GM19395 (cell line): ENCODE measurements around the gene PACSIN3.

Source experiments
- ATAC-seq: cut with Tn5 transposase; IDR thresholded peaks from one replicate; pipeline ENCODE4 v1.9.1; 2021; ENCODE audit warnings: mild to moderate bottlenecking, moderate library complexity; ENCODE audit not compliant: unreplicated experiment

PACSIN3 gene

GRCh38 chr11:47154616-47155570 is 31.3 kb downstream of the PACSIN3 start:
- no peak for ATAC-seq

- ATAC-seq, result no peak
Observed at GRCh38 chr11:47152953-47153950, 33.0 kb downstream of the PACSIN3 start.

GRCh38 chr11:47152126-47152952 is 33.9 kb downstream of the PACSIN3 start:
- ATAC-seq, result no peak

GRCh38 chr11:47149782-47150181 is 36.5 kb downstream of the PACSIN3 start:
- ATAC-seq, result no peak

- no peak for ATAC-seq
Observed at GRCh38 chr11:47148903-47149531, 37.2 kb downstream of the PACSIN3 start.

- no peak for ATAC-seq
Observed at GRCh38 chr11:47148270-47148669, 38.0 kb downstream of the PACSIN3 start.

- ATAC-seq, result no peak
Observed at GRCh38 chr11:47147681-47148080, 38.6 kb downstream of the PACSIN3 start.

- ATAC-seq, result no peak
Observed at GRCh38 chr11:47147250-47147649, 39.0 kb downstream of the PACSIN3 start.

GRCh38 chr11:47144541-47144940 is 41.7 kb downstream of the PACSIN3 start:
- ATAC-seq, result no peak

- no peak for ATAC-seq
Observed at GRCh38 chr11:47143322-47143721, 42.9 kb downstream of the PACSIN3 start.

- no peak for ATAC-seq
Observed at GRCh38 chr11:47139878-47140277, 46.4 kb downstream of the PACSIN3 start.

- ATAC-seq, result no peak
Observed at GRCh38 chr11:47137476-47137875, 48.8 kb downstream of the PACSIN3 start.

GRCh38 chr11:47136921-47137320 is 49.3 kb downstream of the PACSIN3 start:
- no peak for ATAC-seq

GRCh38 chr11:47136327-47136726 is 49.9 kb downstream of the PACSIN3 start:
- ATAC-seq, result no peak

- no peak for ATAC-seq
Observed at GRCh38 chr11:47132981-47133380, 53.3 kb downstream of the PACSIN3 start.

- no peak for ATAC-seq
Observed at GRCh38 chr11:47132490-47132889, 53.7 kb downstream of the PACSIN3 start.

GRCh38 chr11:47131136-47131535 is 55.1 kb downstream of the PACSIN3 start:
- ATAC-seq, result no peak

- no peak for ATAC-seq
Observed at GRCh38 chr11:47130543-47130942, 55.7 kb downstream of the PACSIN3 start.
